ENCODE results near the gene INTS15.
"Not testable (repeated sequence)": the region's sequence is repeated elsewhere in the genome, so short reads cannot be mapped to it uniquely, and the experiment has no call there.

Gene INTS15

DNA sequence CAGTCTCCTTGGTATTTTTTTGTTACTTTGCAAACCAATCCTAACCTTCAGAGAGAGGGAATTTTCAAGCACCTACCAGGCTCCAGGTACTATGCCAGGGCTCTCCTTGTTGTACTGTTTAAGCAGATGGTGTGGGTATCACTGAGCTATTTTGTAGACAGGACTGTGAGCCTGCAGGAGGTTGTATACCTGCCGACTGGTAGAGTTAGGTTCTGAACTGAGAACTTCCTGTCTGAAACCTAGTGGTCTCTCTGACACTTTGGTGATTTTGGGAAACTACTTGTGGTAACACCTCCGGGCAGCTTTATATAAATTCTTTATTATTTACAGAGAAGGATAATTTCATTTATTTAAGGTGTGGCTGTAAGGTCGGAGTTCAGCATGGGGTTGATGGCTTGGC lies 30.1 kb downstream of the INTS15 start:
- no peak for DNase-seq

DNA sequence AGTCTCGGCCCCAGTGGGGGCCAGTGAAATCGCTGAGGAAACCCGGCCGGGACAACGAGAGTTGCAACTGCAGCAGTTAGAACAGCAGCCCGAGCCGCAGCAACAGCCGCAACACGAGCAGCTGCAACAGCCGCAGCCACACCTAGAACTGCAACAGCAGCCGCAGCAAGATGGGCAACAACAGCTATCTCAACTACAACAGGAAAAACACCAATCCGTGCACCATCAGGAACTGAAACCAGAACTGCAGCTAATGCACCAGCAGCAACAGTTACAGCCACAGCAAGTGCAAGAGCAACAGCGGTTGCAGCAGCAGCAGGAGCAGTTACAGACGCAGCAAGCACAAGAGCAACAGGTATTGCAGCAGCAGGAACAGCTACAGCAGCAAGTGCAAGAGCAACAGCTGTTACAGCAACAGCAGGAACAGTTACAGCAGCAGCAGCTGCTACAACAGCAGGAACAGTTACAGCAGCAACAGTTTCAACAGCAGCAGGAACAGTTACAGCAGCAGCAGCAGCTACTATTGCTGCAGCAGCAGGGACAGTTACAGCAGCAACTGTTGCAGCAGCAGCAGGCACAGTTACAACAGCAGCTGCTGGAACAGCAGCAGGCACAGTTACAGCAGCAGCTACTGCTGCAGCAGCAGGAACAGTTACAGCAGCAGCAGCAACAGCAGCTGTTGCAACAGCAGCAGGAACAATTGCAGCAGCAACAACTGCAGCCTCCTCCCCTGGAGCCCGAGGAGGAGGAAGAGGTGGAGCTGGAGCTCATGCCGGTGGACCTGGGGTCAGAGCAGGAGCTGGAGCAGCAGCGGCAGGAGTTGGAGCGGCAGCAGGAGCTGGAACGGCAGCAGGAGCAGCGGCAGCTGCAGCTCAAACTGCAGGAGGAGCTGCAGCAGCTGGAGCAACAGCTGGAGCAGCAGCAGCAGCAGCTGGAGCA lies 31.6 kb downstream of the INTS15 start:
- no peak for DNase-seq

DNA sequence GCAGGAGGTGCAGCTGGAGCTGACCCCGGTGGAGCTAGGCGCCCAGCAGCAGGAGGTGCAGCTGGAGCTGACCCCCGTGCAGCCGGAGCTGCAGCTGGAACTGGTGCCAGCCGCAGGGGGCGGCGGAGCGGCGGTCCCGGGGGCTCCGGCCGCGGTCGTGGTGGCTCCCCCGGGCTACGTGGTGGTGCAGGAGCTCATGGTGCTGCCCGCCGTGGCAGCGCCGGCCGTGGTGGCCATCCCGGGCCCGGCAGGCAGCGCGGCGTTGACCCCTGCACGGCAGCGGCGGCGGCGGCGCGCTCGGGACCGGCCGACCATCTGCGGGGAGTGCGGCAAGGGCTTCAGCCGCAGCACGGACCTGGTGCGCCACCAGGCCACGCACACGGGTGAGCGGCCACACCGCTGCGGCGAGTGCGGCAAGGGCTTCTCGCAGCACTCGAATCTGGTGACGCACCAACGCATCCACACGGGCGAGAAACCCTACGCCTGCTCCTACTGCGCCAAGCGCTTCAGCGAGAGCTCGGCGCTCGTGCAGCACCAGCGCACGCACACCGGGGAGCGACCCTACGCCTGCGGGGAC lies 32.4 kb downstream of the INTS15 start:
- no peak for DNase-seq

DNA sequence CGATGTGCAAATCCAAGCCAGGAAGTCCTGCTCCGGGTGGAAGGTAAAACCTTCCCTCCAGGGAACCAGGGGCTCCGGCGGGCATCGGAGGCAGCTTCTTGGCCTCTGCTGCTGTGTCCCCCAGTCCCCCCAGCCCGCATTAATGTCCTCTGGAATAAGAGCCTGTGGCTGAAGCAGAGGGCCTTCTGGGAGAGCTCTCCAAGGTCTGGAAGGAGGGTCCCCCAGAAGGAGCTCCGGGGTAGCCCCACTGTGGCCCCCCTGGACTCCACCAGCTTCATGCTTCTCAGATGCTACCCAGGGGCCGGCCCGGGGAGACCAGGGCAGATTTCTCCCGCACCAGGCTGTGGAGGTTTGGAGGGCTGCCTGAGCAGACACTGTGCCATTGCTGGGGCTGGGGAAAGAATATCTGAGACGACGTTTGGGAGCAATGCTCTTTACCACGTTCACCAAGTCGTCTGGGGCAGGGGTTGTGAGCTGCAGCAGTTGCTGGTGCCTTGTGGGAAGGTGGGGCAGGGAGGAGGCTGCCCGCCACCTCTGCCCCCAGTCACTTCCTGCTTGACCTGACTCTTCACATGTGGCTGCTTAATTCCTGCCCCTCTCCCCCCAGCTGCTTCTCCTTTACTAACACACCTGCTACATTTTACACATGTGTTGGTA lies 33.9 kb downstream of the INTS15 start:
- no peak for DNase-seq

DNA sequence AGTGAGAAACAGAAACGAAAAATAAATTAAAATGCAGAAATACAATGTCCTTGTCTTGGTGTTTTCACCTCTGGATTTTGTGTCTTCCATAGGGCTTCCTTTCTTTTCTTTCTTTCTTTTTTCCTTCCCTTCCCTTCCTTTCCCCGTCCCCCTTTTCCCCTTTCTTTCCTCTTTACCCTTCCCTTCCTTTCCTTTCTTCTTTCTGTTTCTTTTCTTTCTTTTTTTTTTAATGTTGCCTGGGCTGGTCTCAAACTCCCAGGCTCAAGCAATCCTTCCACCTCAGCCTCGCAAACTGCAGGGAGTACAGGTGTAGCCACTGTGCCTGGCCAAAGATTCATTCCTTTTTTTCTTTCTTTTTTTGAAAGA lies 34.4 kb downstream of the INTS15 start:
- no peak for DNase-seq

DNA sequence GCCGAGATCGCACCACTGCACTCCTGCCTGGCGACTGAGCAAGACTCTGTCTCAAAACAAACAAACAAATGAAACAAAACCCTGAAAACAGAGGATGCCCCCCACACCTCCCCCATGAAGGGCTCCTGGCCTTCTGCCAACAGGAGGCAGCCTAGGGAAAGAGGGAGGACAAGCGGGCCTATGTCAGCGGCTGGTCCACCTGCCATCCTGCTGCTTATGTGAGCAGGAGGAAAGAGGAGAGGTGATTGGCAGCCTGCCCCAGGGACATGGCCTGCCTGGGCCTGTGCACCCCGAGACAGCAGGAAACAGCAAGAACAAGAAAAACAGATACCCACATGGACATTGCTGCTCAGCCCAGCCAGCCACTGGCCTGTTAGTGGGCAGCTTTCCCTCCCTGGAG lies 38.2 kb downstream of the INTS15 start:
- peak in 1 of 3 experiments; percentile 23 for DNase-seq

DNA sequence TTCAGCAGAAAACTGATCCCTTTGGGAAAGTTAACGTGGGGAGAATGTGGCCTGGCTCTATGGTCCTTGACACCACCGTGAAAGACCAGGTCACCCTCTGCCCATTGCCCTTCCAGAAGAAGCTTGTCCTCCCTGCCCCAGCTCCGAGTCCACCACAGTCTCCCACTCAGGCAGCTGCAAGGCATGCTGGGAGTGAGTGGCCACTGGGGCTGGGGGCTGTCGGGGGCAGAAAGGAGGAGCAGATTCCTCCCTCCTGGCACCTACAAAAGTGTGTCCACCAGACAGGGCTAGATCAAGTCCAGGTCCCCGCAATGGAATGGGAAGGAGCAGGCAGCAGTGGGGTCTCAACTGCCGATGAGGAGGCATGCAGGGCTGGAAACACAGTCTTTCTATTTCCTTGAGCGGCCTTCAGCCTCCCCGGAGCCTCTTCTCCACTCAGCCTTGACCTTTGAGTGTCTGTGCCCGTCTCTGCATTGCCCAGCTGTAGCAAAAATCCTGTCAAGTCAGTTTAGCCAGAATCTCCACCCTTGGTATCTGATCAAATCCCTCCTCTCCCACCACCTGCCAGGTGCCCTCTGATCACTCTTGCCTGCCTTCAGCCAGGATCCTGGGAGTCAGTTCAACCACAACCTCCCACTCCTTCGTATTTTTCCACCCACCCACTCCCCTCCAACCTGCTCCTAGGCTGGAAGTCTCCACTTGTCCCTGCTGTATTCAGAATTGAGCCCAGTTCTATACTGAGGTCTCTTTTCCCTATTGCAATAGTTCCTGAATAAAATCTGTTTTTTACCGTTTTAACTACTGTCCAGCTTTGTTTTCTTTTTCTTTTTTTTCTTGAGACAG lies 40.4 kb downstream of the INTS15 start:
- DNase-seq, result no peak

DNA sequence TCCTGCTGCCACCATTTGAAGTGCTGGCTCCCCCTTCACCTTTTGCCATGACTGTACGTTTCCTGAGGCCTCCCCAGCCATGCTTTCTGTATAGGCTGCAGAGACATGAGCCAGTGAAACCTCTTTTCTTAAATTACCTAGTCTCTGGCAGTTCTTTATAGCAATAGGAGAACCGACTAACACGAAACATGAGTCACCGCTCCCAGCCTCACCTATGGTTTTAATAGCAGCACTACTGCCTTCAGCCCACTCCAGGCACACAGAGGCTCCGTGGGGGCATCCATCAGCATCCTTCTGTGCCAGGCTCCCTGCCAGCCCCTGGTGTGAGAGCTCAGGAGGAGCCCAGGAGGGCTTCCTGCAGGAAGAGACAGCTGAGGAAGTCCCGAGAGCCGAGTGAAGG lies 41.8 kb downstream of the INTS15 start:
- DNase-seq, result no peak

DNA sequence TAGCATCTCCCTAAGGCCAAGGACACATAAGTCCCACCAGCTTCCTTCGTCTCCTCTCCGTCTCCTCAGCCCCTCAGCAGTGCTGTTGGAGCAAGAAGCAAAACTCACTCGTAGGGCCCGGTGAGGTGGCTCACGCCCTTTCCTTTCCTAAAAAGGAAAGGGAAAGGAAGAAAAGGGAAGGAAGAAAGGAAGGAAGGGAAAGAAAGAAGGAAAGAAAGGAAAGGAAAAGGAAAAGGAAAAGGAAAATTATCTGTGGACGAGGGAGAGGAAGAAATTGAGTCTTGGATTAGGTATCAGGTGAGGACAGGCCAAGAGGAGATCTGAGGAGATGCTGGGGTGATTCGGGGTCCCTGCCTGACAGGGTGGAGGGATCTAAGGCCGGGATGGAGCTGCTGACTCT lies 44.2 kb downstream of the INTS15 start:
- no peak for DNase-seq

DNA sequence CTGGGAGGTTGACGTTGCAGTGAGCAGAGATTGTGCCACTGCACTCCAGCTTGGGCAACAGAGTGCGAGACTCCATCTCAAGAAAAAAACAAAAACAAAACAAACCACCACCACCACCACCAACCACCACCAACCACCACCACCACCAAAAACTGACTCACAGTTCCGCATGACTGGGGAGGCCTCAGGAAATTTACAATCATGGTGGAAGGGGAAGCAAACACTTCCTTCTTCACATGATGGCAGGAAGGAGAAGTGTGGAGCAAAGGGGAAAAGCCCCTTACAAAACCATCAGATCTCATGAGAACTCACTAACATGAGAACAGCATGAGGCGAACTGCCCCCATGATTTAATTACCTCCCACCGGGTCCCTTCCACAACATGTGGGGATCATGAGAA lies 45.1 kb downstream of the INTS15 start:
- DNase-seq, result not testable (repeated sequence)

DNA sequence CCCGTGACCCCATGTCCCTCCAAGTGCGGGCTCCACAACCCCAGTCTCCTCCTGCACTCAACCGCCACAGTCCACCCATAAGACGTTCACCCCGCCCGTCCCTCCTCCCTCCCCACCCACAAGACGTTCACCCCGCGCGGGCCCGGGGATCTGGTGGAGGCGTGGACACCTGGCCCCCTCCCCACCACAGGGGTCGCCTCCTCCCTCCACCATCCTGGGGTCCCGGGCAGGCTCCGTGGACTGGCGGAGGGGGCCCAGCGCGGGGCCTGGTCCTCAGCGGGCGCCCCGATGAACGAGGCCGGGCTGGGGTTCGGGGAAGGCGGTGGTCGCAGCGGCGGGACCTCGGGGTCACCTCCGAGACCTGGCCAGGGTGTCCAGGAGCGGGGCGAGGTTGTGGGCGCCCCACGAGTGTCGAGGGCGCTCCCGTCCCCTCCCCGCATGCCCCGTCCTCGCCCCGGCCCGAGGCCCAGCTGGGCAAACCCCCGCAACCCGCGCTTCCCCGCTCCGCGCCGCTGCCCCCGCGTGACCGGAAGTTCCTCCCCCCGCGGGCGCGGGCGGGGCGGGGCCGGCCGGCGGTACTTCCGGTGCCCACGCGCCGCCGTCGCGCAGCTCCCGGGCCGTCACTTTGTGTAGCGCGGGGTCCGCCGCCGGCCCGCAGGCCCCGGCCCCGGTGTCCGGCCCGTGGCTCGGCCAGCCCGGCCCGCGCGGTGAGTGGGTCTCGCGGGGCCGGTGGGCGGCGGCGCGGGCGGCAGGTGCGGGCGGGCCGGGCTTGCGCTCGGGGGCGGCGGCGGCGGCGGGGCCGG lies 47.1 kb downstream of the INTS15 start, which contains the start of gene ZNF316:
Gene ZNF316, plus strand, starts transcription at position 578 of the 803 bp plus-strand sequence. CDS start 5,092 bp downstream, outside the sequence.
- peak; percentile 47 to 61 (median 57) for DNase-seq

DNA sequence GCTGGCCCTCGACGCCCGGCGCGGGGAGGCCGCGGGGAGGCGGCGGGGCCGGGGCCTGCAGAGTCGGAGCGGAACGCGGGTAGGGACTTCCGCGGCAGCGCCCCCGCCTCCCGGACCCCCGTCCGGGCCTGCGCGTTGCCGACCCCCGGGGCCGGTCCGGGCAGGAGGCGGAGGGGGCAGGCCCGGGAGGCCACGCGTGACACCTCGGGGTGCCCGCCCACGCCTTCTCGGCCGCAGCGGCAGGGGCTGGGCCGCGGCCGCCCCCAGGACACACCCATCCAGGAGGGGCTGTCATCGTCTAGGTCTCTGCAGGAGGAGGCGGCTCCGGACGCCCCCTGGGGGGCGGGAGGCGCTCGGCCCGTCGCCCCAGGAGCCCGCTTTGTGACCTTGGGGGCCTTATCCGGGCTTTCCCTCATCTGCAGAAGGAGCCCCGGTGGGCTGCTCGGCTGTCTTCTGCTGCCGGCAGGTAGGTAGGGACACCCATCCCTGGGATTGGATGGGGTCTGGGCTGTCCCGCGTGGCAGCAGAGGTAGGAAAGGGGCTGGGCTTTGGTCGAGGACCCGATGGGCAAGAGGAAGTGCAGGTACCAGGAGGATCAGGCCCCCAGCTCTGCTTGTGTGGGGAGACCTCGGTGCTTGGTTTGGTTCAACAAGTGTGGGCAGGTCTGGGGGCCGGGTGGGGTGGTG lies 47.9 kb downstream of the INTS15 start:
- peak in 2 of 3 experiments; percentile 59 to 60 for DNase-seq

DNA sequence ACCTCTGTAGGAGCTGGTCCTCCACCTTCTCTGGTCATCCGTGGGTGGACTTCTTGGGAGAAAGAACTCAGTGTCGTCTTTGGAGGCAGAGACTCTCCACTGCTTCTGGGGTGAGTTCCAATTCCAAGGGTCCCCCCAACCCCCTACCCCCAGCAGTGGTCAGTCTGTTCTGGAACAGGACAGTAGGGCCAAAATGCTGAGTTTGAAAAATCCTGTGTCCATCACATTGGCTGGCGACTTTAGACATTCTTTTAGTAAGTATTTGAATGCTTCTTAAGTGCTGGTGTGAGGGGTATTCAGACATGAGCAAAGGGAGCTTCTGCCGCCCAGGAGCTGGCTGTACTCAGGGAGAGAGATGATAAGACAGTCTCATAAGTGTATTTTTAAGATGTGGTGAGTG lies 49.2 kb downstream of the INTS15 start:
- no peak for DNase-seq

DNA sequence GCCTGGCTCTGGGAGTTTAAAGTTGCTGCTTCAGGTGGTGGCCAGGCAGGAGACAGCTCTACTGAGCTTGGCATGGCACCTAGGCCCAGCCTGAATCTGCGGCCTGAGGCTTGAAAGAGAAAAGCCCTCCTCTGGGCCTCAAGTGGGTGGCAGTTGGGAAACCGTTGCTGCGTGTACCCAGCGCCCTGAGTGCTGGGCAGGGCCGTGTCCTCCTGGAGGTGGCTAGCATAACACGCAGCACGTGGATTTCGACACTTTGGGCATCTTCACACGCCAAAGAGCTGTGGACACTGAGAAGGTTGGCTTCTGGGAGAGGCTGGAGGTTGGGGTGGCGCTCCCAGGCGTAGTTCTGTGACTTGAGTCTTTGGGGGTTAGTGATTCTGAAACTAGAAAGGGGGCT lies 49.8 kb downstream of the INTS15 start:
- DNase-seq, result no peak

DNA sequence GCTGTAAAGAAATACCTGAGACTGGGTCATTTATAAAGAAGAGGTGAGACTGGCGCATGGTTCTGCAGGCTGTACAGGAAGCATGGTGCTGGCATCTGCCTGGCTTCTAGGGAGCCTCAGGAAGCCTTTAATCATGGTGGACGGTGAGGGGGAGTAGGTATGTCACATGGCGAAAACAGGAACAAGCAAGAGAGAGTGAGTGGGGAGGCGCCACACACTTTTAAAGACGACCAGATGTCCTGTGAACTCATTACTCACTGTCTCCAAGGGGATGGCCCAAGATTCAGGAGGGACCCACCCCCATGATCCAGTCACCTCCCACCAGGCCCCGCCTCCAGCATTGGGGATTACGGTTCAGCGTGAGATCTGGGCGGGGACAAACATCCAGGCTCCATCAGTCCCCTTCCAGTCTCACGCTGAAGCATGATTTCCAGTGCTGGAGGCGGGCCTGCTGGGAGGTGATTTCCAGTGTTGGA lies 50.5 kb downstream of the INTS15 start:
- no peak for DNase-seq

DNA sequence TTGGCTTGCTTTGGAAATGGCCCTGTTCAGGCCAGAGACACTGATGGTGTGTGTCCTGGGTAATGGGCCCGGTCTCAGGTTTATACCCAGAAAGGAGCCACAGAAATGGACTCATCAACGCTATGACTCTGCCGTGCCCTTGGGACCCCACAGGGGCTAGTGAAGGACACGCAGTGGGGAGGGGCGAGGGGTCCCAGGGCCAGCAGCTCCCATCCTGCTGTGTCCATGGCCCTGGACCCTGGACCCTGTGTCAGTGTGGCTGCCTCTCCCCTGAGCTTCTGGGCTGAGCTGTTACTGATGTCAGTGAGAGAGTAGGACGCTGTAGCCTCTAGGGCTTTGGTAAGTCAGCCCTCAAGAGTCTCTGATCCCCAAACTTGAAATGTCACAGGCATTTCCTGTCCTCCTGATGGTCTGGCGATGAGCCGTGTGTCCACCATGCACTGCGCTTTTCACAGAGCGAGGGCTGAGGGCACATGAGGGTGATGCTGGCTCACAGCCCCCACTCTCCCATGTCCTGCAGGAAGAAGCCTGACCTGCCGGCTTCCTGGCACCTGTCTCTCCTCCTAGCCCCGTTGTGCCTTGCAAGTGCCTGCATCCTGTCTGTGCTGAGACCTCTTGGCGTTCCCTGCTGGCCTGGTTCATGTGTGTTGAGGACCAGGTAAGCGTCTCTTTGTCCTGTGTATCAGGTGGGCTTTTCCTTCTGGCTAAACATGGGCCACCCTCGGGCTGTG lies 51.6 kb downstream of the INTS15 start:
- no peak for DNase-seq

DNA sequence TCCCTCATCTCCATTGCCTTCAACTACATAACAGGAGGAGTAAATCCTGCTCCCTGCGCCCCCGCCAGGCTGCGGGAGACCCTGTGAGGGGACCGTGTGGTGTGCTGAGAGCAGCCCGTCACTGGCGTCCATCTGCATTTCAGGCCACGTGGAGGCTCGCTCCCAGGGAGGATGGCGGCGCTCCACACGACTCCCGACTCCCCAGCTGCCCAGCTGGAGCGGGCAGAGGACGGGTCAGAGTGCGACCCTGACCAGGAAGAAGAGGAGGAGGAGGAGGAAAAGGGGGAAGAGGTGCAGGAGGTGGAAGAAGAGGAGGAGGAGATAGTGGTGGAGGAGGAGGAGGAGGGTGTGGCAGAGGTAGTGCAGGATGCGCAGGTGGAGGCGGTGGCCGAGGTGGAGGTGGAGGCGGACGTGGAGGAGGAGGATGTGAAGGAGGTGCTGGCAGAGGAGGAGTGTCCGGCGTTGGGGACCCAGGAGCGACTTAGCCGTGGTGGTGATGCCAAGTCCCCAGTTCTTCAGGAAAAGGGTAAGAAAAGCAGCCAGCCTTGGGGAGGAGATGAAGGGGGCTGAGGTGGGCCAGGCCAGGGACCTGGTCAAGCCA lies 52.5 kb downstream of the INTS15 start:
- DNase-seq, result no peak

DNA sequence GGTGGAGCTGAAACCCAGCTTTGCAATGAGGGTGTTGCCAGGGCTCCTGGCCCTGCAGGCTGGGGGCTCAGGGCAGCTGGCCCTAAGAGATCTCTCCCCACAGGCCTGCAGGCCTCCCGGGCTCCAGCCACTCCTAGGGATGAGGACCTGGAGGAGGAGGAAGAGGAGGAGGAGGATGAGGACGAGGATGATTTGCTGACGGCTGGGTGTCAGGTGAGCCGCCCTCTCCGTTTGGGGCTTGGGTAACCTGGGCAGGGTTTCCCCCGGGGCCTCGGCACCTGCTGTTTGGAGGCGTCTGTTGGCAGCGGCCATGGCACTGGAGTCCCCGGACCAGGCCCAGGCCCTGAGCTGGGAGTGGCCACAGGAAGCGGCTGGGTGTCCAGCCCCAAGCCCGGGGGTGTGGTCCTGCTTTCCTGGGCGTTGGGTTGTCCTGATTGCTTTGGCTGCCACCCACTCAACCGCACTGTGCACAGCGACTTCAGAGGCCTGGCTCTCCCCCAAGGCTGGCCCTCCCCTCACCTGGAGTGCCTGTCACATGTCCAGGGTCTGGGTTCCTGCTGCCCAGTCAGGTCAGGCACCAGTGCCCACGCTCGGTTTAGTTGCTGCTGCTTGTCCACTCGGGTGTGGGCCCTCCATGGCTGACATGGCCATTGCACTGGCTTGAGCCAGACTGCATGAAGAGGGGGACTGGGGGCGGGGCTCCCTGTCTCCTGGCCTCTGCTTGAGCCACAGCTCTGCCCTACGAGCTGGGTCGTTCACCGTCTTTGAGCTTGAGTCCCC lies 53.2 kb downstream of the INTS15 start:
- DNase-seq, result no peak

DNA sequence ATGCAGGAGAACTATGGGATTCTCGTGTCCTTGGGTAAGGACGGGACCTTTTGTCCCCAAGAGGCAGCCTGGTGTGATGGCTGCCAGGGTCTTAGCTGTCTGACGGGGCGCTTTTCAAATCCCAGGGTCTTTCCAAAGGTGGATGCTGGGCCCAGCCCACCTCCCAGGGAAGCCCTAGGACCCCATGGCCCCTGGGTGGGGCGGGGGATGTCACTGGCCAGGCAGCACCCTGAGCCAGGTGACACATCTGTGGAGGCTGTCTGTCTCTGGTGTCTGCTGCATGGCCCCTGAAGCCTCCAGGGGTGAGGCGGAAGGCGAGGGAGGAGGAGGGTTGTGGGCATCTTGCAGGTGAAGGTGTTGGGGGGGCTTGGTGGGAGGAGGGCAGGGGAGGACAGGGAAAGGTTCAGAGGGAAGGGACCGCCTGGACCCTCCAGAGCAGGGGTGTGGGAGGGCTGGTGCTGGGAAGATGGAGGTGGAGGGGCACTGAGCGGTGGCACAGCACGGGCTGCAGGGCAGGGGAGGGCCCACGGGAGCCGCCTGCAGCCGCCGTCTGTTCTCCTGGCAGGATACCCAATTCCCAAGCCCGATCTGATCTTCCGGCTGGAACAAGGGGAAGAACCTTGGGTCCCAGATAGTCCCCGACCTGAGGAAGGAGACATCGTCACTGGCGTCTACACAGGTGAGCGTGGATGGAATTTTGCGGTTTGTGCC lies 54.2 kb downstream of the INTS15 start:
- DNase-seq, result no peak
